Stimulated activated naive CD4-positive, alpha-beta T cell treated with Interleukin-2 at 50 U/mL for 16 hours (primary cell): ENCODE results near the gene CDH26.
"Not testable (repeated sequence)": the region's sequence is repeated elsewhere in the genome, so short reads cannot be mapped to it uniquely, and the experiment has no call there.

ENCODE experiments used
- DNase-seq: peaks from one replicate; lab custom pipeline; 2025; lab: John Stamatoyannopoulos, UW

CDH26 gene

DNA sequence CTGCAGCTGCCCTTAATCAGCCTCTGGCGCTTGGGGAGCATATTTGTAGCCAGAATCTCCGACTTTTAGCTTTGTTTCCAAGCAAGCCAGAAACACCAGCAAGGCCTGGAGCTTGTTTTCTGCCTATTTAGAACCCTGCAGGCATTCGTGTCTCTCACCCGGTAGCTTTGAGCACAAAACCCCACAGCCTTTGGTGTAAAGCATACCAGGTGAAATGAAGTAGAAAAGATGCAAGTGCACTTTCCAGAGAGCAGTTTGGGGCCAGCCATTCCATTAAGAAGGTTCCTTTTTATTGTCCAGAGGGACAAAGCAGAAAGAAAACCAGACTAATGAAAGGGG is 17.3 kb upstream of the CDH26 start:
- no peak for DNase-seq

DNA sequence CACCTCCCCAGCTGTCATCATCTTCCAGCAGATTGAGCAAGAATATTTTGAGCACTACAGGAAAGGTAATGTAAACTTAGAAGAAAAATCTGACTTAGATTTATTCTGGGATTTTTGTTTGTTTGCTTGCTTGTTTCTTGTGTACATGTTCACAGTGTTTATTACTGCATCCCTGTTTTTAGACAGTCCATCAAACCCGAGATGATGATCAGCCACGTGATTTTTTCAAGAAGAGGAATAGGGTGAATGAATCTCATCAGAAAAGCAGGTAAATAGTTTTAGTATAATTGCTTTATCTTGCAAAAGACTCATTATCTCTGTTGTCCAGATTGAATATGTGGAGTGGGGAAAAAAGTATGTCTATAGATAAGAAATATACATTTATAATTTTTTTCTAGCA is 16.0 kb upstream of the CDH26 start:
- no peak for DNase-seq

DNA sequence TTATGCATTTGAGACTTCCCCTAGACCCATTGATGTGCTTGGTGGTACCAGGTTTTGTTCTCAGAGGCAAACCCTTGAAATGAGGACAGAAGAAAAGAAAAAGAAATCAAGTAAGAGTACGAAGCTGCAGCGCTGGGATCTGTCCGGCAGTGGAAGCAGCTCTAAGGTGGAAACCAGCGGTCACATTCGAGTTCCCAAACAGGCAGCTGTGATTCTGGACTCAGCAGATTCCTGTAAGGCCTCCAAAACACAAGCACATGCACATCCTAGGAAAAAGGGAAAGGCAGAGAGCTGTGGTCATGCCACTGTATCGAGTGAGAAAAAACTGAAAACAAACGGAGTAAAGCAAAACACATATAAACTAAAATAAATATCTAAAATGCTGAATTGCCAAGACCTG is 13.5 kb upstream of the CDH26 start:
- no peak for DNase-seq

DNA sequence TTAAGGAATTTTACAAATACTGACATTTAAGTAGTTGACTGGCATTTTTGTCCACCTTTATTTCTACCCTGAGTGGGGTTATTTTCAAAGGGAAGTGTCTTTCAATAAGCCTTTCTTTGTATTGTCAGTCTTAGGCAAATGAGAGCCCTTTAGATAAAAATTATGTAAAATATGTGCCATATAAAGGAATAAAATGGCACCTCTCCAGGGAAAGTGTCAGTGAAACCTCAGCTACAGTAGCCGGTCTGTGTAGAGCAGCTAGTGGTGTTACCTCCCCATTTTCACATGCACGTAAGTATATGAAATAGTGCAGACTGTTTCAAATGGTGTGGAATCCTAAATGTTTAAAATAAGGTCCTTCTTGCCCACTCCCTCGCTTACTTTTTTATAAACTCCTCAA is 13.0 kb upstream of the CDH26 start:
- DNase-seq, result no peak

DNA sequence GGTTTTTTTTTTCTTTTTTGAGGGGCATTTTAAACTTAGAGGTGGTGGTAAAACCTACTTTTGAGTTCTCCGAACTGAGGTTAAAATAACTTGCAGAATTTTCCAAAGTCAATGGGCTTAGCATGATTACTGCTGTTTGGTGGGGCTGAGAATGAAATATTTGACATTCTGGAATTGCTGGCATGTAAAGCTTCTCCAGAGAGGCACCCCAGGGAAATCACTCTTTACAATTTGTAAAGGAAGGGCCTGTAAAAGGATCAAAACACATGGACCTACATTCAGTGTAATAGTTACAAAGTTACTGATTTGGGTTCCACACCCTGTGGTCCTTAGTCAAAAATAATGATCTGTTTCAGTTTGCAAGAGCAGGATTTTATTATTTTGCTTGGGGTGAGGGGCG is 12.5 kb upstream of the CDH26 start:
- no peak for DNase-seq

DNA sequence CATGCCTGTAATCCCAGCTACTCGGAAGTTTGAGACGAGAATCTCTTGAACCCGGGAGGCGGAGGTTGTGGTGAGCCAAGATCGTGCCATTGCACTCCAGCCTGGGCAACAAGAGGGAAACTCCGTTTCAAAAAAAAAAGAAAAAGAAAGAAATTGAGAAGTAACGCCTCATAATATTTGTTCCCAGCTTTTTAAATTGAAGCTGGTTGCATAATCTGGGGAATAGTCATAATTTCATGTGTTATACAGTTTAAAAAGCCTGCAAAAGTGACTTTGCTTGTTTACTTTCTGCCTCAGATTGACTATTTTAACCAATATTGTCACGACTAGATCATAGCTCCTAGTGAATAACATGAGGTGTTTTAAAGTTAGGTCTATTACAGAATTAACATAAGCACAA is 10.8 kb upstream of the CDH26 start:
- no peak for DNase-seq

DNA sequence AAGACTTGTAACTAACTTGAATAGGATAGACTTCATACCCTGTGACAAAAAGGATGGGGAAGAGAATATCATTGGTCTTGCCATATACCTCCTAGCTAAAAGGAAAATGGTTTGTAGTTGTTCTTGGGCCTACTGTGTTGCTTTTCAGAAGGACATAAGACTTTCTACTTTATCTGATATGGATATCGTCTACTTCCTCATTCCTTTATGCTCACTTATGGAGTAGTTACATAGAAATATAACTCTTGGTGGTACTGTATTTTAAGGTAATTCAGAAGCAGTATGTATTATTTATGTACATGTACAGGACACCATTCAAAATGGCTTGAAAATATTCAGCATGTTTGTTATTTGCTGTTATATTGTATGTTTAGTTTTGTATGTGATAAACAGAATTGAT is 10.0 kb upstream of the CDH26 start:
- DNase-seq, result no peak

DNA sequence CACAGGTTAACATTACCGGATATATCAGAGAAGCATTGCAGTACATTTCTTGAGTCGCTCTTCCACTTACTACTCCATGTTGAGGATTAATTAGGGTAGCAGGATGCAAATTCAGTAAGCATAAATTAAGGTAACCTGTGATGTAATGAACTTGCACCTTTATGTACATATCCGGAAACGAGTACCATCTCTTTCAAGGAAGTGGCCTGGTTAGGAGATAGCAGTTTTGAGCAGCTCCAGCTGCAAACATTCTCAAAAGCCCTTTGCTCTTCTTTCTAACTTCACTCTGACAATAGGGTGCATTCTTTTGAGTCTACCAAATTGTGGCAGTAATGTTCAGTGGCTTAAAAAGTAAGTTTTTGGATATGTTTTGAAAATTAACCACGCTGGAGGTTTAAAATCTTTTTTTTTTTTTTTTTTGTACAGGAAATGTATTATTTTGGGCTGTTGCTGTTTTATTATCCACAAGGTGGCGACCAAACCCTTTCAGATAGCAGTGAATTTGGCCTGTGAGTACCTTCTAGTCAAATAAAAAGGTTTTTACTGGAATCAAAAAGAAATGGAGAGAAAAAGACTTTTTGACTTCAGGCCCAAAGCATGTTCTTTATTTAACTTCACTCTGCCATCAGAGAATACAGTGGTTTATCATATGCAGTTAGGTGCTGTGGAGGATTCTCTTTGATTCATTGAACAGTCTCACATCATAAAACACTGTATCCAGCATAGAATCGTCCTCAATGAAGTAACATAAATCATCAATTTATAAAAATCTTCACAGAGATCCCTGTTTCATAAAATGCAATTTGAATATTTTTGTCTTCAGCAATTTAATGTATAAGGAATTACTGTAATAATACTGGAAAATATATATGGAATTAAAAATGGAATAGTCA is 9.1 kb upstream of the CDH26 start:
- DNase-seq, result no peak

DNA sequence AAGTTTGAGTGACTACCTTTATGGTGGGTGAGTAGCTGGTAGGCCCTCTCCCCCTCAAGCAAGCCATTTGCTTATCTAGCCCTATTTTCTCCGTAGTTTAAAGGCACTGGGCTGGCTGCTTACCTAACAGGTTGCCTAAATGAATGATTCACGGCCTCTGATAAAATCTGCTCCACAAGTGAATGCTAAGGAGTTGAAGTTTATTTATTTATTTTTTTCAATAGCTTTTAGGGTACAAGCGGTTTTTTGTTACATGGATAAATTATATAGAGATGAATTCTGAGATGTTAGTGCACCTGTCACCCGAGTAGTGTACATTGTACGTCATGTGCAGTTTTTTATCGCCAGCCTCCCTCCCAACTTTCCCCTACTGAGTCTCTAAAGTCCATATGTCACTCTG is 8.3 kb upstream of the CDH26 start:
- no peak for DNase-seq

DNA sequence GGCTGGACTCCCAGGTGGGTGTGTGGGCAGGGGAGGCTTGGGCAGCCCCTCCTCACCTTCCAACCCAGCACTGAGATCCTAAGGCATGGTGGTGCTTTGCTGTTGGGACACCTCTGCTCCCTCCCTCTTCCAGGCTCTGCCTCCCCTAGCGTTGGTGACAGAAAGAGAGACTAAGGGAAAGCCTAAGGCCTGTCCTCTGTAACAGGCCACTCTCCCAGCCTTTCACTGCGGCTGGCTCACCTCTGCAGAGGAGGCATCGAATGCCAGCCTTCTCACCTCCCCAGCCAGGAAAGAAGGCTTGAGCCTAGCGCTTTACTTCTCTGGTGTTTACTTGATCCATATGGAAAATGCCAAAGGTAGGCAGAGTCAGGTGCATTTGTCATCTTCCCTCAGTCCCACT is 3.5 kb upstream of the CDH26 start:
- DNase-seq, result no peak

DNA sequence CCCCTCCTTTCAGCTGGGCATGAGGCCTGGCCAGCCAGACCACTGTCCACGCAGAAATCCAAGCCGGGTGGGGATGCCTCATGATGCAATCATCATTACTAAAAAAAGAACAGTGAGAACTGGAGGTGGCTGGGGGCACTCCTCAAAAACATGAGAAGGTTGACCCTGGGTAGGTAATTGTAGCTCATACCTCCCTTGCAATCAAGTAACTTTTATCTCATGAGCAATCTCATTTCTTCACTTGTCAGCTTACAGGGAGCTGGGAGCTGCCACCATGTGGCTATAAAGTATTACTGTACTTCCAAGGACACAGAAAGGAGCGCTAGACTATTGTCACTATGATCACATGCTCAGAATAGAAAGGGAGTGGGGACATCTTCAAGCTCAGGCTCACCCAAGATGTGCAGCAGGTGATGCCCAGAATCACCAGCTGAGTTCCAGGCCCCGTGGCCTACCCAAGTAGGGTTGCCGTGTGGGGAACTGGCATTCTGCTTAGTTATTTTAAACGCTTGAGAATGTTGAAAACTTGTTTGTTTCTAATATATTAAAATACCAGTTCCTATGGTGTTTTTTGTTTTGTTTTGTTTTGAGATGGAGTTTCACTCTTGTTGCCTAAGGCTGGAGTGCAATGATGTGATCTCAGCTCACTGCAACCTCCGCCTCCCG is 3.0 kb upstream of the CDH26 start:
- no peak for DNase-seq

DNA sequence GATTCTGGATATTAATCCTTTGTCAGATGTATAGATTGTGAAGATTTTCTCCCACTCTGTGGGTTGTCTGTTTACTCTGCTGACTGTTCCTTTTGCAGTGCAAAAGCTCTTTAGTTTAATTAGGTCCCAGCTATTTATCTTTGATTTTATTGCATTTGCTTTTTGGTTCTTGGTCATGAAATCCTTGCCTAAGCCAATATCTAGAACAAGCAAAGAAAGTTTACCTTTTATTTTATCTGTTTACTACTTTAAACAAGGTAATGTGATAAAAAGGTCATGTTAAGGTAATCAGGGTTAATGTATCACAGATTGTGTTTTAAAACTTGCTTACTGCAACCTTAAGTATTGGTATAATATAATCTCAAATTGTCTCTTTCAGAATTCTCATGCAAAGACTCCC is 655 bp upstream of the CDH26 start:
- DNase-seq, result not testable (repeated sequence)

DNA sequence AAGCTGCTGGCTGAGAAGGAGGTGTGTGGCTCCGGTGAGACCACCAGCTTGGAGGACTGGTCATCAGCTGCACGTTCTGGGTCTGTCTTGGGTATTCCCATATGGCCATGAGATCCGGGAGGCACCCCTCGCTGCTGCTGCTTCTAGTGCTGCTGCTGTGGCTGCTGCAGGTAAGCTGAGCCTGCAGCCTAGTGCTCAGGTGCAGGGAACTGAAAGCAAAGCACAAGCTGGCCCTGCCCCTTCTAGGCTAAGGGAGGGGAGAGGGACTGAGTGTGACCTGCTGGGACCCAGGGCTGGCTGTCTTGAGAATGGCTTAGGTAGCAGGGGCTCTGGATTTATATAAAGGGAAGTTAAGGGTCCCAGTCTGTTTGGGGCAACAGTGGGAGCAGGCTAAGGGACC is 403 bp downstream of the CDH26 start:
- no peak for DNase-seq

DNA sequence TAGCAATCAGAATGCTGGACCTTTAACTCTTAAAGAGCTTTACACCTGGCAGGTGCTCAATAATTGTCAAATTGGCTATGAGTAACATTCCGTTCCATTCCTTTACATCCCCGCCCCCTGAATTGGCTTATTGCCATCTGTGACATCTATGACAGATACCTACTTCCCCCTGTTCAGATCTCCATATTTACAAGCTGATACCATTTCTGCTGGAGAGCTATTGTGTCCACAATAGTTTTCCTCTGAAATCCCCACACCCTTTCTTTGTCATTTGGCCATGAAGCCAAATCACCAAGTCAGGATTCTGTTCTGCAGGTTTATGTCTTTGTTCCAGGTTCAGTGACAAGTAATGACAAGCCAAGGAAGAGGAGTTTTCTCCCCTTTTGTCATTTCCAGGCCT is 3.2 kb downstream of the CDH26 start:
- DNase-seq, result no peak

DNA sequence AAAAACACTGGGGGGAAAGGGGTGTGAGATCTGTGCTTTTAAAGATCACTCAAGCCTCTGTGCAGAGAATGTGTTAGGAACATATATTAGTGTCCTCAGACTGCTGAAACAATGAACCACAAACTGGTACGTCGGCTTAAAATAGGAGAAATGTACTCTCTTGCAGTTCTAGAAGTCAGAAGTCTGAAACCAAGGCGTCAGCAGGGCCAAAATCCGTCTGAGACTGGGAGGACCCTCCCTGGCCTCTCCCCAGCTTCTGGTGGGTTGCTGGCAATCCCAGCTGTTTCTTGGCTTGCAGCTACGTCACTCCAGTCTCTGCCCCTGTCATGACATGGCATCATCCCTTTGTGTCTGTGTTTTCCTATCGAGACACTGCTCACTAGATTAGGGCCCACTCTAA is 3.9 kb downstream of the CDH26 start:
- no peak for DNase-seq

DNA sequence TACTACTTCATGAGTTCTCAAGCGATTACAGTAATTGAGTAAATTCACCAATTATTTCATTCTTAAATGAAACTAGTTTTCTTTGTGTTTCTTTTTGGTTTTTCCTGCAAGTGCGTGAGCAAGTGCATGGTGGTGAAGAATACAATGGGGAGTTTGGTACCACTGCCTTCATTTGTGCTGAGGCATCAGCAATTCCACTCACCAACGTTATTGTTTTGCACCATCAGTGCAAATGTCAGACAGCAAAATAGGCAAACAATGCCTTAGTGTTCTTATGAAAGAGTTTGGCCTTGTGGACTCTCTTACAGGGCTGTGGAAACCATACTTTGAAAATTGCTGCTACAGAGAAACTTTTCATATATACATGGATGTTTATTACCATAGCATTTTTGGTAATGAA is 8.2 kb downstream of the CDH26 start:
- DNase-seq, result no peak

DNA sequence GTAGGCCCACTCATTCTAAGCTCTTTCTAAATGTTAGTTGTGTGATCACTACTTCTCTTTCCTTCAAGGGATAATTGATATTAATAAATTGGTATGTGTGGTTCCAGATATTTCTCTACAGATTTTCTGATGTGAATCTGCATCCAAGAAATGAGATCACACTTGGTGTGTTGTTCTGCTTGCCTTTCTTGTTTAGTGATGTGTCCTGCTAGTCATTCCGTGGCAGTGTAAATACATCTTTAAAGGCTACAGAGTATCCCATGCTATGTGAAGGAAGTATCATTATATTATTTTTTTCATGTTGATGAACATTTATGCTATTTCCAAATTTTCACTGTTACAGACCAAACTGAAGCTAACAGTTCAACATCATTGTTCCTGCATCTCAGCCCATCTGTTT is 13.2 kb downstream of the CDH26 start:
- DNase-seq, result no peak

DNA sequence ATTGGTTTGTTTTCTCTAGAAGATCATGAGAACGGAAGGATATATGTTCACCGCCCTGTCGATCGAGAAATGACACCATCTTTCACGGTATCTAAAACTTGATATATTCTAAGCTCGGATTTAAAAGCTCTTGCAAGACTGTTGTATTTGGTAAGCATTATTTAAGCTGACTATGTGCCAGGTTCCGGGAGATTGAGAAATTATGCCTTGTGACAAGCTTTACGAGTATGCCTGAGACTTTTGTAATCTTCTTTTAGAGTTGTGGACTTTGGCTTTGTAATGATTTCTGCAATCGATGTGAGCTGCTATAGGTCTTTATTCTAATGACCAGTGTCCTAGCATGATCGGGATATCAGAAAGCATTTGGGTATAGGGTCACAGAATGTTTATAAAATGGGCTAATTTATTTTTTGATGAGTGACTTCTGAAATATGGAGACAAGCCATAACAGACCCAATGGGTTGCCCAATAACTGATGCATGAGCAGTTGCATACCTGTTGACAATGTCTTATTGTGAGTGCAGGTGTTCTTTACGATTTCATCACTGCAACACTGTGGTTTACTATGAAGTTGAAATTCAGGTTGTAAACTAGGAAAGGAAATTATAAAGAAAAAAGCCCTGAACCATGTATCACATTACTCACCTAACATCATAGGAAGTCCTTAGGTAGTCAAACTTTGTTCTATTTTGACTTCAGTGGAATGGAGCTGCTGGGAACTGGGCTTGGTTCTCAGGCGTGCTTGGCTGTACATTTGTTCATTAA is 14.0 kb downstream of the CDH26 start:
- DNase-seq, result no peak

DNA sequence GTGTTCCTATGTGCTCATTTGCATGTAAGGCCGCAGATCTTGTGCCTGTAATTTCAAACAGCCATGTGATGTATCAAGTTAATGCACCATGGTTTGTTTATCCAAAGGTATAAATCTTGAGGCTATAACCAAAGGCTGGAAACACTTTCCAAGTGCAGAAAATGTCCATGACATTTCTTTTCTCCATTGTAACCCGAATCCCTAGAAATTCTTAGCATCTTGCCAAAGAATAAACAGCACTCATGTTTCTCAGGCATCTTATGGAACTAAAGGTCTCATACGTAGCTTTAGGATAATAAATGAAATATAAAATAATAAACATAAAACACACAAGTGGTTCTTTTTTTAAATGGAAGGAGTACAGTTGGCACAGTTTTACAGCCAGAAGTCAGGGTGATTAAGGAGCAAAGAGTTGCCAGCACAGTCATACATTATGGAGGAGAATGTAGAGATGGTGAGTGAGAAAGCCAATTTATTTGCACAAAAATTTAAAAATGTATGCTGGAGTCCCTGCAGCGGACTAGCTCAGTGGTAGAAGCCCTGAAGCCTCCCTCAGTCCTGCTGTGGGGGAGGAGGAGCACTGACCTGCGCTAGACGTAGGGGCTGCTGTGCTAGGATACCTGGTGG is 18.0 kb downstream of the CDH26 start:
- no peak for DNase-seq

DNA sequence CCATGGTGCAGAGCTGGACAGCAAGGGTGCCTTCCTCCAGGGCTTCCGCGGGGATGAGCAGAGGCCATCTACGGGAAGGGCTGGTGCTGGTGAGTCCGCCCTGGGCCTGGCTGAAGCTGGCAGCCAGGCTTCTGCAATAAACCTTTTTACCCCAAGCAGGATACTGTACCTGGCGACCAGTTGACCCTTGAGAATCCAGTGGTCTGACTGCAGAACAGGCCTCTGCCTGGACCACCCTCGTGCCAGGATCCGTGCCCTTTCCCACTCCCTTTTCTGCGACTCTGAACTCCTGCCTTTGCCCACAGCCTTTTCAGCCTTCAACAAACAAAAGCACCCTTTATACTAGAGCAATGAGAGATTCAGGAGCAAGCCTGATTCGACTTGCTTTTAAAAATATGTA is 18.9 kb downstream of the CDH26 start:
- DNase-seq, result no peak

DNA sequence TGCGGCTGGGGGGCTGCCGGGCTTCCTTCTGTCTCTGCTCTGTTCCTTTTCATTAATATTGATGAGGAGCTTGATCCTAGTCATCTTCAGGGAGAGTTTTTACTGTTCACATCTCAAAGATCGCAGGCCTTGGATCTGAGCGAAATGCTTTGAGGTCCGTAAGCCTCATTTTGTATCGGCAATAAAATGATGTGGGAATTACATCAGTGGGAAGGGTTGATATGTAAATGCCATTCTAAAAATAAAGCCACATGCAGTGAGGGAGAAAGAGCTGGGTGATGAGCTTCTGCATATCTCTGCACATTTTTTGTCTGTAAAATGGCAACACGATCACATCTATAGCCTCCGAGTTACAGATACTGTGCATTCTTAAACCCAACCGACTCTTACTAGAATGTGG is 24.9 kb downstream of the CDH26 start:
- no peak for DNase-seq

DNA sequence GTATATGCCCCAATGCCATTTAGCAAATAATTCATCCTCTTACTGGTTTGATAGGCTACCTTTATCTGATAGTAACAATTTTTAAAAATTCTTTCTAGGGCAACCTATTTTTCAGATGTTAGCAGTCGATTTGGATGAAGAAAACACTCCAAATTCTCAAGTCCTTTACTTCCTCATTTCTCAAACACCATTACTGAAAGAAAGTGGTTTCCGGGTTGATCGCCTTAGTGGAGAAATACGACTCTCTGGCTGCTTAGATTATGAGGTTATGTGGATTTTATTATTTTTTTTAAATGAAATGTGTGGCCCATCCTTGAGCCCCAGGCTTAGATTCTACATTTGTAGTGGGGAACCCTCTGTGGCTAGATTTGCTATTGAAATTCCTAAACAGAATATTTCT is 26.3 kb downstream of the CDH26 start:
- DNase-seq, result no peak

DNA sequence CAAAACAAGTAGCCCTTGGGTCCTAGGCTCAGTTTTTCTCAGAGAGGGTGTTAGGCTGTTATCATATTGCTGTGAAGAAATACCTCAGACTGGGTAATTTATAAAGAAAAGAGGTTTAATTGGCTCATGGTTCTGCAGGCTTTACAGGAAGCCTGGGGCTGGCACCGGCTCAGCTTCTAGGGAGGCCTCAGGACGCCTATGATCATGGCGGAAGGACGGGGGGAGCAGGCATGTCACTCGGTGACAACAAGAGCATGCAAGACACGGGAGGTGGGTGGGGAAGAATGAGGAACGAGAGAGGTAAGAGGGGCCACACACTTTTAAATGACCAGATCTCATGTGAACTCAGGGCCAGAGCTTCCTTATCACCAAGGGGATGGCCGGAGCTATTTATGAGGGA is 26.9 kb downstream of the CDH26 start:
- DNase-seq, result no peak
